ENCODE results near the gene CACUL1.
A peak's percentile ranks its signal among the peaks of the same experiment; 100 is the strongest.

GRCh38 chr10:118790058-118790457 is 35.3 kb upstream of the CACUL1 start:
- peak in 1 of 2 donors; percentile 19 for TF ChIP-seq EP300 (IDR thresholded peaks at IDR 0.05)
- TF ChIP-seq POLR2A (IDR thresholded peaks at IDR 0.05): no peak
